Measurements from ENCODE around the gene HPD. TPM values are rescaled to one million over a fixed set of nuclear protein-coding genes. Genes with fewer than 3 reads are reported as not detected.
A peak's percentile ranks its signal among the peaks of the same experiment; 100 is the strongest.

HPD gene
- total and polyA plus RNA-seq, 9 donors = 1.2 to 7.2 (median 4.0) TPM

DNA sequence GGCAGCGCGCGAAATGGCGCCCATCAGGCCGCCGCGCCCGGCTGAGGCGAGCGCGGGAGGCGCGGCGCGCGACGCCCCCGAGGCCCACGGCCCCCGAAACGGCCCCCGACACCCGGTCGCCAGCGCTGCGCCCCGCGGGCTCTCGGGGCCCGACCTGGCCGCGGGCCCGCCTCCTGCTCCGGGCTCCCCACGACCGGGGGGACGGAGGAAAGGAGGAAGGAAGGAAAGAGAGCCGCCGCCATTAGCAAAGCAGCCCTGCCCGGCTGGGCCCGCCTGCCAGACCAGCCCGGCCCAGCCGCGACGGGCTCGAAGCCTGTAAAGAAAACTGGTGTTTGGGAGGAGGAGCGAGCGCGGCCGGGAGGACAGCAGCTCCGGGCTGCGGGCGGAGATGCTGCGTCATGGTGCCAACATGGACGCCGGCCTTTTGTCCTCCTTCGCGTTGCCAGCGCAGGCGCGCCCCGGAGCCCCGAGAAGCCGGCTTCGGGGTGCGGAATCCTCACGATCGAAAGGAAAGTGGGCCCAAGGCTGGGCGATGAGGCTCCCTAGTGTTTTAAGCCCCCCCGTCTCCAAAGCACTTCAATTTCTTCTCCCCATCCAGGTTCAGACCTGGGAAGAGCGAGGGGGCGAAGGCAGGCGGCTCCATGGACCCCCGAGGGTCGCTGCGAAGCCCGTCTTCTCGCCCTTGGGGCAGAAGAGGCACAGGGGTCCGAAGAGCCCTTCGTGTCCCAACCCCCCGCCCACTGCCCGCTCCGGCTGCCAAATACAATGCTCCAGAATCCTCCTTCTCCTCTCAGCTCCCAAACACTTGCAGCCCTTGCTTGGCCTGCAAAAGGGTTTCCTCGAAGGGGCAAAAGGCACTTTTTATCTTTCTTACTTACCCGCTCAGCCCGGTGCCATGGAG lies 57.7 kb downstream of the HPD start:
- TF ChIP-seq EP300 (IDR thresholded peaks at IDR 0.05) = no peak
- TF ChIP-seq POLR2A (IDR thresholded peaks at IDR 0.05) = peak; percentile 35
- peak; percentile 63 to 84 (median 76) for DNase-seq
- Histone ChIP-seq H3K36me3 (no peaks in the 10 kb centered on the region), H3K9me3 (no peaks in the 10 kb centered on the region), H3K4me3 (peak overlapping the region; percentile 77), H3K27ac (peak overlapping the region; percentile 100), H3K27me3 (no peaks in the 10 kb centered on the region), H3K4me1 (ENCODE audit: insufficient read depth) (peaks cover 23% of the 10 kb centered on the region)
- WGBS, 3 donors = 1 to 2% (median 1%) methylated on average over 62 to 86 of the region's 86 CpGs
- intact Hi-C loops (cut with DNase I) = loop anchor here in 1 of 4 donors (10.0 kb wide), 1 partner anchor 324 kb away; no protein-coding TSS in a partner anchor

DNA sequence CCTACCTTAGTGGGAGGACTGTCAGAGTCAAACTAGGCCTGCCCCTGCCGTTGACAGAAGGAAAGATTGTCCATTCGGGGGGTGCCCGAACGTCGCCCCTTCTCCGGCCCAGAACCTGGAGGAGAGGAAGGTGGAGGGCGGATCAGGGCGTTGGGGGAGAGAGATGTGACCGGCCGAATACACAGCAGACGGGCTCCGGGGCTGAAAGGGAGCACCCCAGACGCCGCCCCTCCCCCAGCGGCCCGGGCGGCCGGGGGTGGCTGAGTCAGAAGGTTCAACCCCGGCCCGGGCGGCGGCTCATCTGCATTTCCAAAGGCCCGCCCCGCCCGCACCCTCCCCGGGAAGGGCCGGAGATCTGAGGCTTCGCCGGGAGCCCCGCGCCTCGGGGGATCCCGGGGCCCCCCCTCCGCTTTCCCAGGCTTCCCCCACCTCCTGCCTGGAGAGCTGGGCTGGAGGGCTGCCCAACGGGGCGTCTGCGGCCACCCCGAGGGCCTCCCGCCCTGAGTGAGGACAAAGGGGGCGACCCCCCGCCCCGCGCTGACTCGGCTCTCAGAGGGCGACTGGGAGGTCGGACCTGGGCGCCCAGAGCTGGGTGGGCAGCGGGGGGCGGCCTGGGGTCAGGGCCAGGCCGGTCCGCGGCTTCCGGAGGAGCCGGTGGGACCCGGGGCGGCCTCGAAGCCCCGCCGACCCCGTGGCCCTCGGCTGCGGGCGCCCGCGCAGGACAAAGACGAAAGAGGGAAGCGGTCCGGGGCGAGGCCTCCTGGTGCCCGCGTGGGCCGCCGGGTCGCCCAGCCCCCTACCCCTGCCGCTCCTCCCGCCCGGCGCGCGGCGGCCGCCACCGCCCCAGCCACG lies 58.6 kb downstream of the HPD start:
- intact Hi-C loops (cut with DNase I) = loop anchor here in 2 of 4 donors (5.0 to 10.0 kb wide), 3 partner anchors 87 to 325 kb away; partner anchors contain the start of gene PSMD9 (in 1 of the 2)

DNA sequence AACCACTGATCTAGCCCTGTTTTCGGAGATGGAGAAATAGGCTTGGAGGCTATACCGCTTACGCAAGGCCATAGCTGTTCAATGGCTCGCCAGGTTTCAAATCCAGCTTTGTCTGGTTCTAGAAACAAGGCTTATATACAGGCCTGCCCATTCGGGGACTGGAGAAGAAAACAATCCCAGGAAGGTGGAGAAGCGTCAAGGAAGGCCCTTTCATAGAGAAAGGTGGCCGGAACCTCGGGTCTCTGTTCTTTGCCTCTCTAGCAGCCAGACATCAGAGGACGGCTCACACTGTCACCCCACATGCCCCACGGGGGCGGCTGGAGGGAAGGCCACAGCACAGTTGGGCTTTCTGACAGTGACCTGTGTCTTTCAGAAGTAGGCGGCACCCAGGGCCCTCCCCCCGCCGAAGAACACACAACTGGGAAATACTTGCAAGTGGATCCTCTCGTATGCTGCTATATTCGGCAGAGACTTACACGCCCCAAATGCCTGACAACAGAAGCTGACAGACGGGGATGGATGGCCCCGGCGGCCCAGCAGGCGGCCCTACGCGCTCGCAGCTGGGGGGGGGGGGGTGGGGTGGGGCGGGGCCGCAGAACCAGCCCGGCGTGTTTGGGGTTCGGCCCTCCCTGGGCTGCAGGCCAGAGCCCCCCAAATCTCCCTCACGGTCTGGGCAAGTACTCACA lies 59.4 kb downstream of the HPD start:
- H3K27me3 ChIP-seq = no peaks in the 10 kb centered on the region
- no peaks in the 10 kb centered on the region for H3K9me3 ChIP-seq
- intact Hi-C loops (cut with DNase I) = loop anchor here in 2 of 4 donors (5.0 kb wide), 2 partner anchors 88 to 93 kb away; partner anchors contain the start of gene PSMD9 (in 1 of the 2)
- H3K27ac ChIP-seq = peak overlapping the region; percentile 100
- H3K4me3 ChIP-seq = peak overlapping the region; percentile 77
- peaks cover 21% of the 10 kb centered on the region for H3K4me1 ChIP-seq (ENCODE audit: insufficient read depth)
- no peaks in the 10 kb centered on the region for H3K36me3 ChIP-seq
- WGBS, 3 donors = 14 to 19% (median 16%) methylated on average over 19 to 29 of the region's 30 CpGs
- DNase-seq = peak in 3 of 5 donors; percentile 67 to 74 (median 73)
- TF ChIP-seq, protein P1, sequence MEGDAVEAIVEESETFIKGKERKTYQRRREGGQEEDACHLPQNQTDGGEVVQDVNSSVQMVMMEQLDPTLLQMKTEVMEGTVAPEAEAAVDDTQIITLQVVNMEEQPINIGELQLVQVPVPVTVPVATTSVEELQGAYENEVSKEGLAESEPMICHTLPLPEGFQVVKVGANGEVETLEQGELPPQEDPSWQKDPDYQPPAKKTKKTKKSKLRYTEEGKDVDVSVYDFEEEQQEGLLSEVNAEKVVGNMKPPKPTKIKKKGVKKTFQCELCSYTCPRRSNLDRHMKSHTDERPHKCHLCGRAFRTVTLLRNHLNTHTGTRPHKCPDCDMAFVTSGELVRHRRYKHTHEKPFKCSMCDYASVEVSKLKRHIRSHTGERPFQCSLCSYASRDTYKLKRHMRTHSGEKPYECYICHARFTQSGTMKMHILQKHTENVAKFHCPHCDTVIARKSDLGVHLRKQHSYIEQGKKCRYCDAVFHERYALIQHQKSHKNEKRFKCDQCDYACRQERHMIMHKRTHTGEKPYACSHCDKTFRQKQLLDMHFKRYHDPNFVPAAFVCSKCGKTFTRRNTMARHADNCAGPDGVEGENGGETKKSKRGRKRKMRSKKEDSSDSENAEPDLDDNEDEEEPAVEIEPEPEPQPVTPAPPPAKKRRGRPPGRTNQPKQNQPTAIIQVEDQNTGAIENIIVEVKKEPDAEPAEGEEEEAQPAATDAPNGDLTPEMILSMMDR (IDR thresholded peaks at IDR 0.05) = no peak
- TF ChIP-seq POLR2A (IDR thresholded peaks at IDR 0.05) = no peak
- TF ChIP-seq EP300 (IDR thresholded peaks at IDR 0.05) = no peak

More for the DNA sequence above, 58.6 kb downstream of the HPD start:
- TF ChIP-seq EP300 (IDR thresholded peaks at IDR 0.05) (no peak), POLR2A (IDR thresholded peaks at IDR 0.05) (peak; percentile 90)
- TF ChIP-seq, protein P1 (IDR thresholded peaks at IDR 0.05) = no peak
- Histone ChIP-seq H3K4me1 (ENCODE audit: insufficient read depth) (peaks cover 21% of the 10 kb centered on the region), H3K36me3 (no peaks in the 10 kb centered on the region), H3K4me3 (peak overlapping the region; percentile 77), H3K27me3 (no peaks in the 10 kb centered on the region), H3K27ac (peak overlapping the region; percentile 100), H3K9me3 (no peaks in the 10 kb centered on the region)
- 0 to 1% (median 0%) methylated on average over 56 to 84 of the region's 84 CpGs for WGBS, 3 donors
- DNase-seq = peak; percentile 94 to 96 (median 95)

DNA sequence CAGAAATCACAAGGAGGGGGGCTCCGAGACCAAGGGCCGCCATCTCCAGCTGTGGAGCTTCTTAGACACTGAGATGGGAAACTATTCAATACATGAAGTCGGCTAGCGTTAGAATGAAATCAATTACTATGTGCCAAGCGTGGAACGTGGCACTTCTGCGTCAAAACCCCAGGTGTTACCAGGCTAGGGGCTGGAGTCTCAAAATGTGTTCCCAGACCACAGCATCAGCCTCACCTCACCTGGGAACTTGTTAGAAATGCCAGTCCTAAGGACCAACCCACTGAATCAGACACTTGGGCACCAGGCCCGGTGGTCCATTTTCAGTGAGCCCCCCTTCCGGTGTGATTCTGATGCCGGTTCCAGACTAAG lies 59.9 kb downstream of the HPD start:
- 30 to 46% (median 32%) methylated on average over 10 of the region's 10 CpGs for WGBS, 3 donors
- peak in 2 of 5 donors; percentile 27 to 47 for DNase-seq
- peak overlapping the region; percentile 77 for H3K4me3 ChIP-seq
- H3K9me3 ChIP-seq = no peaks in the 10 kb centered on the region
- no peak for TF ChIP-seq EP300 (IDR thresholded peaks at IDR 0.05)
- H3K27me3 ChIP-seq = no peaks in the 10 kb centered on the region
- peak overlapping the region; percentile 100 for H3K27ac ChIP-seq
- intact Hi-C loops (cut with DNase I) = loop anchor here in 2 of 4 donors (5.0 kb wide), 2 partner anchors 89 to 94 kb away; partner anchors contain the start of gene PSMD9 (in 1 of the 2)
- H3K4me1 ChIP-seq (ENCODE audit: insufficient read depth) = peaks cover 24% of the 10 kb centered on the region
- H3K36me3 ChIP-seq = no peaks in the 10 kb centered on the region
